ENCODE measurements around the gene SMAD7.

The SMAD7 gene

GRCh38 chr18:48937869-48938750, 12.7 kb downstream of the SMAD7 start:
- TF ChIP-seq REST (IDR thresholded peaks at IDR 0.05; ENCODE audit: insufficient read depth in 1 of 2, low read depth in 2 of 2, low read length in 2 of 2) (no peak), FOXP2 (optimal IDR thresholded peaks at IDR 0.05; ENCODE audit: borderline replicate concordance, extremely low read depth, extremely low read length, insufficient read depth) (no peak), SIN3A (IDR thresholded peaks at IDR 0.05; ENCODE audit: borderline replicate concordance, insufficient read depth, low read length) (no peak), POLR2AphosphoS5 (IDR thresholded peaks at IDR 0.05; ENCODE audit: low read depth, low read length) (no peak), TAF1 (IDR thresholded peaks at IDR 0.05; ENCODE audit: borderline replicate concordance, insufficient read depth, low read length) (no peak)

GRCh38 chr18:48935433-48935774, 15.4 kb downstream of the SMAD7 start:
- no peak for TF ChIP-seq SIN3A (IDR thresholded peaks at IDR 0.05; ENCODE audit: borderline replicate concordance, insufficient read depth, low read length)
- TF ChIP-seq POLR2AphosphoS5 (IDR thresholded peaks at IDR 0.05; ENCODE audit: low read depth, low read length) = no peak
- no peak for TF ChIP-seq REST (IDR thresholded peaks at IDR 0.05; ENCODE audit: insufficient read depth in 1 of 2, low read depth in 2 of 2, low read length in 2 of 2)
- no peak for TF ChIP-seq TAF1 (IDR thresholded peaks at IDR 0.05; ENCODE audit: borderline replicate concordance, insufficient read depth, low read length)
- no peak for TF ChIP-seq FOXP2 (optimal IDR thresholded peaks at IDR 0.05; ENCODE audit: borderline replicate concordance, extremely low read depth, extremely low read length, insufficient read depth)

DNA sequence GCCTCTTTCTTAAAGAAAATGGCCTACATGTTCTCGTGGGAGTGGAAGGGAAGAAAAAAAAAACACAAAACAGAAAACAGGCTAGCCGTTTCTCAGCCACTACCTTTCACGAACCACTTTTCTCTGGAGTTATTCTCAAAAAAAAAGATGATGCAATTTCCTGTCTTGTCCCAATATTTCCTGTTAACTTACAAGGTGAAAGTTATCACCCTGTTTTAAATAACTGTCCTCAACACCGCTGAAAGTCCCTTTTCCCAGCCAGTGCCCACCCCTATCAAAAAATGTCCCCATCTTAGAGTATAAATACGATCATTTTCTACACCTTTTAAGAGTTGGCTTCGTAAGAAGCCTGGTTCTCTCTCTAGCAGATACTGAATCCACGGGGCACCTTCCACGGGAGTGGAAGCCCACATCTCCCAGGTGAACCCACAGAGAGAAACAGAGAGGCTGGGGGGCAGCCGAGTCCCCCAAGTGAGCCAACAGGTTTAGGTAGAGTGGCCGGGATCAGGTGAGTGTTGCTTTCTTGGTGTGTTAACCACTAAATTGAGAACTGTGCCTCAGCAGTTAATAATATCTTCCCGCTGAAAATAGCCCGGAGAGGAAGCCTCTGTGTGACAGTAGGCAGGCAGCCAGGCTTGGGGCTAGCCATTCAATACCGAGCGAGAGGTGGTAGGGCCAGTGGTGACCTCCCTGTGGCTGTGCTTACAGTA, 15.9 kb downstream of the SMAD7 start:
- TF ChIP-seq TAF1 (IDR thresholded peaks at IDR 0.05; ENCODE audit: borderline replicate concordance, insufficient read depth, low read length) (no peak), POLR2AphosphoS5 (IDR thresholded peaks at IDR 0.05; ENCODE audit: low read depth, low read length) (no peak), FOXP2 (optimal IDR thresholded peaks at IDR 0.05; ENCODE audit: borderline replicate concordance, extremely low read depth, extremely low read length, insufficient read depth) (no peak), REST (IDR thresholded peaks at IDR 0.05; ENCODE audit: insufficient read depth in 1 of 2, low read depth in 2 of 2, low read length in 2 of 2) (no peak), SIN3A (IDR thresholded peaks at IDR 0.05; ENCODE audit: borderline replicate concordance, insufficient read depth, low read length) (no peak)

DNA sequence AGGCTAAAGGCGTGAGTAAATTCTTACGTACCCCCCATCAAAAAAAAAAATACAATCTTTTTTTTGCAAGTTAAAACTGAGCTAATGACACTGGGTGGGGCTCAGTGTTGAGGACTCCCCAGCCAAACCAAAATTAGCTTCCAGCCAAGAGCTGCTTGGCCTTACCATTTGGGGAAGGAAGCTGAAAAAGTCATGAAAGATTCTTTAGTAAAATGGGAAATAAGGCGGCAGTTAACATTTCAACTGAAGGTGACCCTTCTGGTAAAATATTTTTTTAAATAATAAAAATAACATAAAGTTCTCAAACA, 16.4 kb downstream of the SMAD7 start:
- TF ChIP-seq SIN3A (IDR thresholded peaks at IDR 0.05; ENCODE audit: borderline replicate concordance, insufficient read depth, low read length) = no peak

- no peak for TF ChIP-seq POLR2AphosphoS5 (IDR thresholded peaks at IDR 0.05; ENCODE audit: low read depth, low read length)
- TF ChIP-seq REST (IDR thresholded peaks at IDR 0.05; ENCODE audit: insufficient read depth in 1 of 2, low read depth in 2 of 2, low read length in 2 of 2) = no peak
- no peak for TF ChIP-seq SIN3A (IDR thresholded peaks at IDR 0.05; ENCODE audit: borderline replicate concordance, insufficient read depth, low read length)
- TF ChIP-seq FOXP2 (optimal IDR thresholded peaks at IDR 0.05; ENCODE audit: borderline replicate concordance, extremely low read depth, extremely low read length, insufficient read depth) = no peak
- no peak for TF ChIP-seq TAF1 (IDR thresholded peaks at IDR 0.05; ENCODE audit: borderline replicate concordance, insufficient read depth, low read length)
Measured at GRCh38 chr18:48933578-48934414, 17.0 kb downstream of the SMAD7 start.
